GM12891 (cell line): ENCODE measurements around the gene AGBL1.

Experiments
- DNase-seq: peaks from one replicate; pipeline ENCODE4 v3.0.0; 2011; ENCODE audit warnings: low spot score; ENCODE audit not compliant: insufficient read length
- FAIRE-seq: peaks from 2 replicates; lab custom pipeline; 2011; peaks lifted over from hg19 to GRCh38; lab: Jason Lieb, UNC
- PAX5 ChIP-seq: IDR thresholded peaks from 2 replicates; pipeline ENCODE4 v1.6.1; 2011; ENCODE audit warnings: low read length, moderate library complexity, mild to moderate bottlenecking; ENCODE audit not compliant: insufficient read depth, severe bottlenecking
- POLR2A ChIP-seq: IDR thresholded peaks from 2 replicates; pipeline ENCODE4 v1.6.1; 2011; ENCODE audit warnings: low read depth, low read length, control low read depth
- POLR2AphosphoS5 ChIP-seq: IDR thresholded peaks from 2 replicates; pipeline ENCODE4 v1.6.1; 2011; ENCODE audit warnings: low read depth, low read length, control low read depth
- POU2F2 ChIP-seq: IDR thresholded peaks from 2 replicates; pipeline ENCODE4 v1.6.1; 2011; ENCODE audit warnings: low read depth, mild to moderate bottlenecking, control low read depth, low read length, moderate library complexity
- SPI1 ChIP-seq: IDR thresholded peaks from 2 replicates; pipeline ENCODE4 v1.6.1; 2011; ENCODE audit warnings: low read depth, low read length, control low read depth
- TAF1 ChIP-seq: IDR thresholded peaks from 2 replicates; pipeline ENCODE4 v1.6.1; 2011; ENCODE audit warnings: low read depth, low read length, control low read depth

Gene AGBL1

GRCh38 chr15:86911022-86911421, 831.4 kb downstream of the AGBL1 start:
- TF ChIP-seq TAF1, result no peak
- TF ChIP-seq POU2F2, result no peak
- no peak for TF ChIP-seq SPI1
- no peak for TF ChIP-seq POLR2AphosphoS5
- no peak for TF ChIP-seq POLR2A
- no peak for TF ChIP-seq PAX5
- DNase-seq (no peak), FAIRE-seq (no peak)

- DNase-seq (no peak), FAIRE-seq (no peak)
- no peak for TF ChIP-seq POLR2AphosphoS5
- TF ChIP-seq POLR2A, result no peak
- no peak for TF ChIP-seq TAF1
- no peak for TF ChIP-seq SPI1
Observed at GRCh38 chr15:86912661-86913060, 833.0 kb downstream of the AGBL1 start.

GRCh38 chr15:86915811-86916331, 836.2 kb downstream of the AGBL1 start:
- FAIRE-seq (no peak), DNase-seq (no peak)
- TF ChIP-seq POLR2AphosphoS5 (no peak), PAX5 (no peak), POLR2A (no peak), TAF1 (no peak), POU2F2 (no peak), SPI1 (no peak)

GRCh38 chr15:86916671-86917360, 837.1 kb downstream of the AGBL1 start:
- DNase-seq (no peak), FAIRE-seq (no peak)
- TF ChIP-seq SPI1 (no peak), POLR2AphosphoS5 (no peak), POLR2A (no peak), TAF1 (no peak), PAX5 (no peak), POU2F2 (no peak)

GRCh38 chr15:86917361-86917671, 837.6 kb downstream of the AGBL1 start:
- TF ChIP-seq PAX5 (no peak), SPI1 (no peak), TAF1 (no peak), POLR2A (no peak), POLR2AphosphoS5 (no peak), POU2F2 (no peak)
- FAIRE-seq, result no peak
- DNase-seq, result no peak

- no peak for FAIRE-seq
- TF ChIP-seq POU2F2 (no peak), TAF1 (no peak)
- DNase-seq, result no peak
Observed at GRCh38 chr15:86919581-86919980, 839.9 kb downstream of the AGBL1 start.

GRCh38 chr15:86929461-86929860, 849.8 kb downstream of the AGBL1 start:
- FAIRE-seq (no peak), DNase-seq (no peak)
- TF ChIP-seq POU2F2, result no peak
- TF ChIP-seq POLR2AphosphoS5, result no peak
- TF ChIP-seq SPI1, result no peak
- no peak for TF ChIP-seq POLR2A
- no peak for TF ChIP-seq TAF1
- no peak for TF ChIP-seq PAX5

GRCh38 chr15:86932456-86932855, 852.8 kb downstream of the AGBL1 start:
- no peak for DNase-seq
- TF ChIP-seq POU2F2, result no peak
- no peak for TF ChIP-seq POLR2AphosphoS5
- no peak for TF ChIP-seq PAX5
- no peak for TF ChIP-seq TAF1
- no peak for TF ChIP-seq POLR2A
- no peak for TF ChIP-seq SPI1
- no peak for FAIRE-seq

- DNase-seq (no peak), FAIRE-seq (no peak)
- TF ChIP-seq SPI1 (no peak), POLR2A (no peak), PAX5 (no peak), TAF1 (no peak), POLR2AphosphoS5 (no peak), POU2F2 (no peak)
Observed at GRCh38 chr15:86935841-86936240, 856.2 kb downstream of the AGBL1 start.

GRCh38 chr15:86942285-86942684, 862.6 kb downstream of the AGBL1 start:
- FAIRE-seq (no peak), DNase-seq (no peak)
- TF ChIP-seq PAX5 (no peak), POLR2AphosphoS5 (no peak), POLR2A (no peak), SPI1 (no peak), TAF1 (no peak), POU2F2 (no peak)
